ENCODE data around the gene STK35.

The STK35 gene

GRCh38 chr20:2165871-2166270 is 64.2 kb downstream of the STK35 start:
- H3K4me3 ChIP-seq (ENCODE audit: low read length): no peak overlapping the region
- H3F3A ChIP-seq (ENCODE audit: control insufficient read depth, insufficient read depth): no peaks in the 10 kb centered on the region
- H3K9me3 ChIP-seq (ENCODE audit: control insufficient read depth, insufficient read depth, low read length): no peaks in the 10 kb centered on the region
- no peaks in the 10 kb centered on the region for H3K79me2 ChIP-seq (ENCODE audit: control insufficient read depth, low read length)
- no peaks in the 10 kb centered on the region for H3K27me3 ChIP-seq (ENCODE audit: control insufficient read depth, low read length)
- no peaks in the 10 kb centered on the region; the same call in 1 of the 2 replicates for H4K20me1 ChIP-seq (ENCODE audit: control insufficient read depth, insufficient read depth, low read depth, low read length)
- TF ChIP-seq EZH2phosphoT487 (IDR thresholded peaks at IDR 0.05; ENCODE audit: borderline replicate concordance, low read length): no peak
- TF ChIP-seq, protein P1, sequence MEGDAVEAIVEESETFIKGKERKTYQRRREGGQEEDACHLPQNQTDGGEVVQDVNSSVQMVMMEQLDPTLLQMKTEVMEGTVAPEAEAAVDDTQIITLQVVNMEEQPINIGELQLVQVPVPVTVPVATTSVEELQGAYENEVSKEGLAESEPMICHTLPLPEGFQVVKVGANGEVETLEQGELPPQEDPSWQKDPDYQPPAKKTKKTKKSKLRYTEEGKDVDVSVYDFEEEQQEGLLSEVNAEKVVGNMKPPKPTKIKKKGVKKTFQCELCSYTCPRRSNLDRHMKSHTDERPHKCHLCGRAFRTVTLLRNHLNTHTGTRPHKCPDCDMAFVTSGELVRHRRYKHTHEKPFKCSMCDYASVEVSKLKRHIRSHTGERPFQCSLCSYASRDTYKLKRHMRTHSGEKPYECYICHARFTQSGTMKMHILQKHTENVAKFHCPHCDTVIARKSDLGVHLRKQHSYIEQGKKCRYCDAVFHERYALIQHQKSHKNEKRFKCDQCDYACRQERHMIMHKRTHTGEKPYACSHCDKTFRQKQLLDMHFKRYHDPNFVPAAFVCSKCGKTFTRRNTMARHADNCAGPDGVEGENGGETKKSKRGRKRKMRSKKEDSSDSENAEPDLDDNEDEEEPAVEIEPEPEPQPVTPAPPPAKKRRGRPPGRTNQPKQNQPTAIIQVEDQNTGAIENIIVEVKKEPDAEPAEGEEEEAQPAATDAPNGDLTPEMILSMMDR (IDR thresholded peaks at IDR 0.05; ENCODE audit: low read depth, low read length, poor library complexity, severe bottlenecking): no peak
- no peaks in the 10 kb centered on the region for H3K4me1 ChIP-seq (ENCODE audit: control insufficient read depth, low read length)
- no peak overlapping the region for H3K4me2 ChIP-seq (ENCODE audit: low read length)
- H3K36me3 ChIP-seq (ENCODE audit: control insufficient read depth, low read length): no peaks in the 10 kb centered on the region
- H3K27ac ChIP-seq (ENCODE audit: low read depth, low read length): no peak overlapping the region
- no peaks in the 10 kb centered on the region for H3K9me2 ChIP-seq (replicated peaks; ENCODE audit: control insufficient read depth, low read length)

DNA sequence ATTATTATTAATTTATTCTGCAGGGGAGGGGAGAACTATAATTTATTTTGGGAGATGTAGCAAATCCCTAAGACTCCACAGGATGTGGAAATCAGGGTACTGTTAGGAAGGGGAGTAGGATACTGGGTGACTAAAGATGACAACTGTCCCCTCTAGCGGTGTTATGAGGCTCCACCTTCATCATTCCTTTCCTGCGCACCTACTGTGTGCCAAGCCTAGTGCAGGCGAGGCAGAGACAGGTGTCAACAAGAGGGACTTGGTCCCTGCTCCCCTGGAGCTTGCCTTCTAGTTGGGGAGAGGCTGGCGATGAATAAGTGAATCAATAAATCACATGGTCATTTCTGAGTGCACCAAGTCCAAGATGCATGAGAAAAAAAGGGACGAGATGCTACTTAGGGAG is 65.5 kb downstream of the STK35 start:
- TF ChIP-seq EZH2phosphoT487 (IDR thresholded peaks at IDR 0.05; ENCODE audit: borderline replicate concordance, low read length): no peak
- TF ChIP-seq, protein P1 (IDR thresholded peaks at IDR 0.05; ENCODE audit: low read depth, low read length, poor library complexity, severe bottlenecking): no peak
- H3K36me3 ChIP-seq (ENCODE audit: control insufficient read depth, low read length): no peaks in the 10 kb centered on the region
- no peaks in the 10 kb centered on the region for H3K9me2 ChIP-seq (replicated peaks; ENCODE audit: control insufficient read depth, low read length)
- no peak overlapping the region for H3K4me3 ChIP-seq (ENCODE audit: low read length)
- H3K9me3 ChIP-seq (ENCODE audit: control insufficient read depth, insufficient read depth, low read length): no peaks in the 10 kb centered on the region
- no peak overlapping the region for H3K27ac ChIP-seq (ENCODE audit: low read depth, low read length)
- H3K79me2 ChIP-seq (ENCODE audit: control insufficient read depth, low read length): no peaks in the 10 kb centered on the region
- no peaks in the 10 kb centered on the region for H3K4me1 ChIP-seq (ENCODE audit: control insufficient read depth, low read length)
- no peak overlapping the region for H3K4me2 ChIP-seq (ENCODE audit: low read length)
- no peaks in the 10 kb centered on the region for H3F3A ChIP-seq (ENCODE audit: control insufficient read depth, insufficient read depth)
- no peaks in the 10 kb centered on the region; the same call in 1 of the 2 replicates for H4K20me1 ChIP-seq (ENCODE audit: control insufficient read depth, insufficient read depth, low read depth, low read length)
- H3K27me3 ChIP-seq (ENCODE audit: control insufficient read depth, low read length): 0 out of 2 replicates have a peak, but pooled peaks cover 3% of the 10 kb centered on the region

DNA sequence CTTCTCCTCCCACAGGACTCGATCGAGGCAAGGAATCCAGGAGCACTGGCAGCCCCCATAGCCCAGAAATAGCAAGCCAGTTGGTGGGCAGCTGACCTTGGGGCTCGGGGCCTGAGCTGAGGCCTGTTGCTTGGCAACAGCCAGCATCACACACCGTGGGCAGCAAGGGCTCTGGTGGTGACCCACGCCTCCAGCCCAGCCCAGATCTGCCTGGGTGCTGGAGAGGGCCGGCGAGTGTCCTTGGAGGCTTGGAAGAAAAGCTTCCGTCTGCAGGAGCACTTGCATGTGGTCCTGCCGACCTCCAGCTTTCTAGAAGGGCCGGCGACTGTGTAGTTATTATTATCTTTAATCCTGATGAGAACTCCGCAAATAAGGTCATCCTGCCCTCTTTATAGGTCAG is 67.3 kb downstream of the STK35 start:
- Histone ChIP-seq H4K20me1 (ENCODE audit: control insufficient read depth, insufficient read depth, low read depth, low read length) (no peaks in the 10 kb centered on the region; the same call in 1 of the 2 replicates), H3K4me2 (ENCODE audit: low read length) (no peak overlapping the region), H3K27ac (ENCODE audit: low read depth, low read length) (no peak overlapping the region), H3K79me2 (ENCODE audit: control insufficient read depth, low read length) (no peaks in the 10 kb centered on the region), H3K4me1 (ENCODE audit: control insufficient read depth, low read length) (no peaks in the 10 kb centered on the region), H3K36me3 (ENCODE audit: control insufficient read depth, low read length) (no peaks in the 10 kb centered on the region), H3K4me3 (ENCODE audit: low read length) (no peak overlapping the region), H3K9me3 (ENCODE audit: control insufficient read depth, insufficient read depth, low read length) (no peaks in the 10 kb centered on the region), H3K9me2 (replicated peaks; ENCODE audit: control insufficient read depth, low read length) (no peaks in the 10 kb centered on the region), H3K27me3 (ENCODE audit: control insufficient read depth, low read length) (peaks cover 3% of the 10 kb centered on the region; the same call in 1 of the 2 replicates), H3F3A (ENCODE audit: control insufficient read depth, insufficient read depth) (no peaks in the 10 kb centered on the region)
- no peak for TF ChIP-seq EZH2phosphoT487 (IDR thresholded peaks at IDR 0.05; ENCODE audit: borderline replicate concordance, low read length)
- TF ChIP-seq, protein P1 (IDR thresholded peaks at IDR 0.05; ENCODE audit: low read depth, low read length, poor library complexity, severe bottlenecking): no peak
